Midbrain (tissue), 1 donor: ENCODE results near the gene CDH4.
"Not testable (repeated sequence)": the region's sequence is repeated elsewhere in the genome, so short reads cannot be mapped to it uniquely, and the experiment has no call there.

Source experiments
- DNase-seq: peaks from one replicate; lab custom pipeline; 2025; lab: John Stamatoyannopoulos, UW

The CDH4 gene

DNA sequence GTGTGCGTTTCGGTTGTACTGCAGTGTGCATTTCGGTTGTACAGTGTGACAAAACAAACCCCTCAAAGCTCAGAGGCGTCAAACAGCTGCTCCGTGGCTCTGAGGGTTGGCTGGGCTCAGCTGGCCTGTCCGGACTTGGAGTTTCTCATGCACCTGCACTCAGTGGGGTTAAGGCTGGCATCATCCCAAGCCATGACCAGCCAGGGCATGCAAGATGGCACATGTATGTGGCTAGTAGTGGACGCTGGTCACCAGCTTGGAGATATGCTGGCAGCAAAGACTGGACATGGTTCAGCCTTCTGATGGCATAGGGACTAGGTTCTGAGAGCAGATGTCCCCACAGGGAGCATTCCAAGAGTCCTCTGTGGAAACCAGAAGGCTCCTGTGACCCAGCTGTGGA lies 187.2 kb downstream of the CDH4 start:
- no peak for DNase-seq

GRCh38 chr20:61440548-61441055 lies 188.5 kb downstream of the CDH4 start:
- no peak for DNase-seq

DNA sequence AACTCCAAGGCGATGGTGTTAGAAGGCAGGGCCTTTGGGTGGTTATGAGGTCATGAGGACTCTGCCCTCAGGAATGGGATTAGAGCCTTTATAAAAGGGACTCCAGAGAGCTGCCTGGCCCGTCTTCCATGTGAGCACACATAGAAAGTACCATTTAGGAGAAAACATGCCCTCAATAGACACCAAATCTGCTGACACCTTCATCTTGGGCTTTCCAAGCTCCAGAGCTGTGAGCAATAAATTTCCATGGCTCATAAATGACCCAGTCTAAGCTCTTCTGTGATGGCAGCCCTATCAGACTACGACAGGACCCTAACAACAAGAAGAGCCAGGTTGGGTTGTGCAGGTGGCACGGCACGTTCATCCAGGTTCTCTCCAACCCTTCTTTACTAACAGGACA lies 189.5 kb downstream of the CDH4 start:
- no peak for DNase-seq

GRCh38 chr20:61442075-61442670 lies 190.1 kb downstream of the CDH4 start:
- no peak for DNase-seq

GRCh38 chr20:61442718-61443117 lies 190.7 kb downstream of the CDH4 start:
- DNase-seq, result no peak

DNA sequence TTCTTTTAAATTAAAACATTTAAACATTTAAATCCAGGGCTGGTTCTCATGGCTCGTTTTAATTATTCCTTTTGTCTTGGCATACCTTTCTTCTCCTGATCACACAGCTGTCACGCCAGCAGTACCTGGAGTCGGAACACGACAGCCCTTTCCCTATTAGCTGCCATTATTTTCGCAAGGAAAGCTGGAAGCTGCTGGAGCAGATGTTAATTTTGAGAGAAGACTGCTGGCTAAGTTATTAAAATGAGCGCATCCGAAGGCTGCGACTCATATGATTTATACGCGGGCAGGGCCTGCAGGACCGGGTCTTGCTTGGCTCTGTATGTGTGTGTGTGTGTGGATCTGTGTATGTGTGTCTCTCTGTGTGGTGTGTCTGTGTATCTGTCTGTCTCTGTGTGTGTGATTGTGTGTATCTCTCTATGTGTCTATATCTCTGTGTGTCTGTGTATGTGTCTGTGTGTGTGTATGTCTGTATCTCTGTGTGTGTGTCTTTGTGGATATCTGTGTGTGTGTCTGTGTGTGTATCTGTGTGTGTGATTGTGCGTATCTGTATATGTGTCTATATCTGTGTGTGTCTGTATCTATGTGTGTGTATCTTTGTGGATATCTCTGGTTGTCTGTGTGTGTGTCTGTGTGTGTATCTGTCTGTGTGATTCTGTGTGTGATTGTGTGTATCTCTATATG lies 191.5 kb downstream of the CDH4 start:
- DNase-seq, result no peak

DNA sequence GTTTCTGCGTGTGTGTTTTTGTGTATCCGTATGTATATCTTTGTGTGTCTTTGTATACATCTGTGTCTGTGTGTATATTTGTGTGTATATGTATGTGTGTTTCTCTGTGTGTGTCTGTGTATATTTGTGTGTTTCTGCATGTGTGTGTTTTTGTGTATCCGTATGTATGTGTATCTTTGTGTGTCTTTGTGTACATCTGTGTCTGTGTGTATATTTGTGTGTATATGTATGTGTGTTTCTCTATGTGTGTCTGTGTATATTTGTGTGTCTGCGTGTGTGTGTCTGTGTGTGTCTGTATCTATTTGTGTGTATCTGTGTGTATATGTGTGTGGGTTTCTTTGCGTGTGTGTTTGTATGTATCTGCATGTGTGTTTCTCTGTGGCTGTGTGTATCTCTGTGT lies 192.6 kb downstream of the CDH4 start:
- DNase-seq, result no peak

GRCh38 chr20:61445138-61445537 lies 193.1 kb downstream of the CDH4 start:
- DNase-seq, result no peak

DNA sequence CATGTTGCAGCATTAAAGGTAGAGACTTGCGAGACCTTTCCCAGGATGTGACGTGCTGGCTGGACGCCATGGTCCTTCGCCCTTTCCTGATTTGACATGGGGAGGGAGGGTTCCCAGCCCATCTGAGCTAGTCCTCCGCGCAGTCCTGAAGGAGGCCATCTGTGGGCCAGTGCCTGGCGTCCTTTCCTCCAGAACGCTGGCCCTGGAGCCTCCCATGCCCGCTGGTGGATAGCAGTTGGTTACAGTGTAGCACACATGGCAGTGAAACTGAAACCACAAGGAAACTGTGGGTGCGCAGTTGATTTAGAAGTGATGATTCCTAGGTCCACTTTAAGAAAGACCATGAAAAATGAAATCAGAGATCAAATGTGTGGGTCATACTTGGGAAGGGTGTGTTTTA lies 193.7 kb downstream of the CDH4 start:
- no peak for DNase-seq

GRCh38 chr20:61447952-61448351 lies 195.9 kb downstream of the CDH4 start:
- peak; percentile 38 for DNase-seq

DNA sequence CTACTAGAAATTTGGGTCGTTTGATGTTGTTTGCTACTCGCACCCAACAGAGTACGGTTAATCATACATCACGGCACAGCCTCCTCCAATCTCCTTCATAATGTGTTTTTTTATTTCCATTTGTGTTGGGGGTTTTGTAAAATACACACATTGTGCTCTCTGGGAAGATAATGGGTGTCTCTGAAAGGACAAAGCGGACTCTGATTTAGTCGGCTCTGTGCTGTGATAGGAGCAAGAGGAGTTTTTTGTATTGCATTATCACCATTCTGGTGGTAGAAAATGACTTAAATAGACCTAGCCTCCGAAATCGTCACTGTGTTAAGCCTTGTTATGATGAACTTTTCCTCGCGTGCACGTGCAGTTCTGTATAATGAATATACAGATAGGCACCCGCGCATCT lies 196.3 kb downstream of the CDH4 start:
- DNase-seq, result peak; percentile 38

- no peak for DNase-seq
Observed at GRCh38 chr20:61449057-61449609, 197.1 kb downstream of the CDH4 start.

- no peak for DNase-seq
Observed at GRCh38 chr20:61449916-61450315, 197.9 kb downstream of the CDH4 start.

GRCh38 chr20:61450549-61450948 lies 198.5 kb downstream of the CDH4 start:
- no peak for DNase-seq

DNA sequence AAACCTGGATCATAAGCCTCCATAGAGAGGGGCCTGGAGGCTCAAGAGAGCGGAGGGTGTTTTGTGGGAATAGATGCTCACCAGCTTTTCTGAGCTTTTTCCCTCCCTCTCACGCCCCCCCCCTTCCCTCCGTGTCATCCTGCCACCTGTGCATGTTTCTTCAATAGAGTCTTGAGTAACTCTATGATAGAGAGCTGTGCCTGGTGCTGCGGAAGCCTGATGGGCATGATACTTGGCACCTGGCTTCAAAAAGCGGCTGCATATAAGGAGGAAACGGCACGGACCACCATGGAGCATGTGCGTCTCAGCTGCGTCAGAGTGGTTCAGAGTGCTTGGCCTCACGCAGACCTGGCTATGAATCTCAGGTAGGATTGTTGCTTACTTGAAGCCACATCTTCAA lies 198.9 kb downstream of the CDH4 start:
- DNase-seq, result no peak

GRCh38 chr20:61451953-61452352 lies 199.9 kb downstream of the CDH4 start:
- DNase-seq, result no peak

GRCh38 chr20:61453219-61453618 lies 201.2 kb downstream of the CDH4 start:
- DNase-seq, result no peak

DNA sequence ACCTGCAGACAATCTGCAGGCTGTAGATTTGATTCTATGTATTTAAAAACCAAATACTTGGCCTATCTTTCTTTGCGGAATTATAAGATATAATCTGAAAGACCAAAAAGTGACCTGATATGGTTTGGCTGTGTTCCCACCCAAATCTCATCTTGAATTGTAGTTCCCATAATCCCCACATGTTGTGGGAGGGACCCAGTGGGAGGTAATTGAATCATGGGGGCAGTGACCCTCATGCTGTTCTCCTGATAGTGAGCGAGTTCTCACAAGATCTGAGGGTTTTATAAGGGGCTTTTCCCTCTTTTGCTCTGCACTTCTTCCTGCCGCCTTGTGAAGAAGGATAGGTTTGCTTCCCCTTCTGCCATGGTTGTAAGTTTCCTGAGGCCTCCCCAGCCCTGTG lies 201.6 kb downstream of the CDH4 start:
- not testable (repeated sequence) for DNase-seq

- no peak for DNase-seq
Observed at GRCh38 chr20:61454053-61454452, 202.0 kb downstream of the CDH4 start.

DNA sequence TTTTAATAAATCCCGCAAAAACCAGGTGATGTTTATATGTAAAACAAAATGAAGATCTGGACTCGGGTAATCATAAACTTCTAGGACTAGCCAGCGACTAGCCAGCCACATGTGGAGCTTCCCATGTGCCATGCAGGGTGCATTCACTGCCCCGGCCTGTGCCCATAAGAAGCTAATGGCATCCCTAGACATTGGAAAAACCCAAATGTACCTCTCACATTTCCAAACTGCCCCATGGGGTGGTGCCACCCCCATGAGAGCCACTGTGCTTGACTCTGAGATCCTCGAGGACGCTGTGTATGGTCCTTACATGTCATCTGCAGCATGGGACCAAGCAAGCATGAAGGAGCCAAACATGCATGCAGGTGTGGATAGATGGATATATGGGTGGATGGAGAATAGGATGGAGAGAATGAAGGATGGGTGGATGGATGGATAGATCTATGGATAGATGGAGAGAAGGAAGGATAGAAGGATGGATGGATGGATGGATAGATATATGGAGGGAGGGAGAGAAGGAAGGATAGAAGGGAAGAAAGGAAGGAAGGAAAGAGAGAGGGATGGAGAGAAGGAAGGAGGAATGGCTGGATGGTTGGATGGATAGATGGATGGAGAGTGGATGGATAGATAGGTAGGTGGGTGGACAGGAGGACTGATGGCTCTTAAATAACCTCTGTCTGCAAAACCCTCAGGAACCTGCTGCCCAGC lies 203.6 kb downstream of the CDH4 start:
- DNase-seq, result no peak

DNA sequence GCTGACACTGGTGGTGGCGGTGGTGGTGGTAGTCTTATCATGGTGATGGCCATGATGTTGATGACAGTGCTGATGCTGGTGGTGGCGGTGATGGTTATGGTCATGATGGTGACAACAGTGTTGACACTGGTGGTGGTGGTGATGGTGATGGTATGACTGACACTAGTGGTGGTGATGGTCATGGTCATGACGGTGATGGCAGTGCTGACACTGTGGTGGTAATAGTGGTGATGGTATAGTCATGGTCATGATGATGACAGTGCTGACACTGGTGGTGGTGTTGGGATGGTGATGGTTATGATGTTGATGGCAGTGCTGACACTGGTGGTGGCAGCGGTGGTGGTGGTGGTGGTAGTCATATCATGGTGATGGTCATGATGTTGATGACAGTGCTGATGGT lies 205.7 kb downstream of the CDH4 start:
- no peak for DNase-seq

- no peak for DNase-seq
Observed at GRCh38 chr20:61458146-61458746, 206.2 kb downstream of the CDH4 start.
